Measurements from ENCODE around the gene MAP4. TPM values are rescaled to one million over a fixed set of nuclear protein-coding genes. Genes with fewer than 3 reads are reported as not detected.

Gene MAP4
- total RNA-seq, 2 experiments from 2014 or later: 75.9 to 78.2 TPM

DNA sequence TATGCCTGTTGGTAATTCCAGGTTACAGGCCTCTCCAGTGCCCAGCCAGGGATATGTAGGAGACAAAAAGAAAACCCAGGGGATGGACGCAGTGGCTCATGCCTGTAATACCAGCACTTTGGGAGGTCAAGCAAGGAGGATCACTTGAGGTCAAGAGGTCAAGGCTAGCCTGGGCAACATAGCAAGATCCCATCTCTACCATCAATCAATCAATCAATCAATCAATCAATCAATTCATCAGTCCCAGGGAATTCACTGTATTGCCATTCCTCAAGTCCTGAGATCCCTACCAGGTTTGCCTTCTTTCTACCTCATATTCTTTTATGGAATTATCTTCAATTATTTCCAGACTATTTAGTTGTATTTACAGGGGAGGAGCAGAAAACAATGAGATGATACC lies 131.0 kb downstream of the MAP4 start:
- no peaks in the 10 kb centered on the region for H3K4me1 Mint-ChIP-seq (ENCODE audit: low read depth)
- no peak overlapping the region for H3K27ac Mint-ChIP-seq
- peaks cover 8% of the 10 kb centered on the region for H3K36me3 Mint-ChIP-seq (ENCODE audit: low read depth)
- no peaks in the 10 kb centered on the region for H3K27me3 Mint-ChIP-seq (ENCODE audit: low read depth)
- no peak overlapping the region for H3K4me3 Mint-ChIP-seq
- no peaks in the 10 kb centered on the region for H3K9me3 Mint-ChIP-seq
- CTCF ChIA-PET: no interaction called here
- intact Hi-C loops (cut with micrococcal nuclease): no loop called here
- DNase-seq: no peak

DNA sequence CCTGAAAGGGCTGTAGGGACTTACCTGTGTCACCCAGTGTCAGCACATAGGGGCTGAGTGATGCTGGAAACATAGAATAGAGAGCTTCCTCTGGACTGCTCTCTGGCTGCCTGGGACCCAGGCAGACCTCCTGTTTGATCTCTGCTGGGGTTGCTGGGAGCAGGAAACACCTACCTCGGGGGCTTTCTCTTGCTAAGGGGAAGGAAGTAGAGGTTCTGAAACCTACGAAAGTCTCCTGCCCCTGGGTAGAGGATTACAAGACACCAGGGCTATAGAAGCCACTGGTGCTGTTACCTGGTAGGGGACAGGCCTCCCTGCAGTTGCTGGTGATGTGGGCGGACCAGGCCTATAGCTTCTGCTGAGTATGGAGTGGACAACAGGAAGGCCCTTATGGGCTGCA lies 131.6 kb downstream of the MAP4 start:
- no peak overlapping the region for H3K27ac Mint-ChIP-seq
- H3K27me3 Mint-ChIP-seq (ENCODE audit: low read depth): no peaks in the 10 kb centered on the region
- no peak overlapping the region for H3K4me3 Mint-ChIP-seq
- CTCF ChIA-PET: no interaction called here
- H3K4me1 Mint-ChIP-seq (ENCODE audit: low read depth): no peaks in the 10 kb centered on the region
- DNase-seq: no peak
- H3K9me3 Mint-ChIP-seq: no peaks in the 10 kb centered on the region
- intact Hi-C loops (cut with micrococcal nuclease): no loop called here
- H3K36me3 Mint-ChIP-seq (ENCODE audit: low read depth): peaks cover 8% of the 10 kb centered on the region

DNA sequence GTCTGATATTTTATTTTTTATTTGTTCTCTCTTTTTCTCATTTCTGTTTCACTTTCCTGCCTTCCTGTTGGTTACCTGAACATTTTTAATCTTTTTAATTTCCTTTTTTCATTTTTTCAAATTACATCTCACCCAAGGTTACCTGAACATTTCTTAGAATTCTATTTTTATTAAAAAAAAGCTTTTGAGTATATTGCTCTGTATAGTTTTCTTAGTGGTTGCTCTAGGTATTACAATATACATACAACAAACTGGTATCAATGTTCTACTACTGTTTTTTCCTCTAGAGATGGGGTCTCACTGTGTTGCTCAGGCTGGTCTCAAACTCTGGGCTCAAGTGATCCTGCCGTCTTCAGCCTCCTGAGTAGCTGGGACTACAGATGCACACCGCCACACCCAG lies 133.9 kb downstream of the MAP4 start:
- no peak for DNase-seq
- Mint-ChIP-seq H3K4me3 (no peak overlapping the region), H3K27ac (no peak overlapping the region), H3K36me3 (ENCODE audit: low read depth) (peaks cover 4% of the 10 kb centered on the region), H3K4me1 (ENCODE audit: low read depth) (no peaks in the 10 kb centered on the region), H3K27me3 (ENCODE audit: low read depth) (no peaks in the 10 kb centered on the region), H3K9me3 (no peaks in the 10 kb centered on the region)
- intact Hi-C loops (cut with micrococcal nuclease): no loop called here
- CTCF ChIA-PET: interaction anchor here (0.7 to 1.7 kb wide), 4 partner anchors 9 to 108 kb away, joined by 3 to 8 read pairs (median 6); no protein-coding TSS in a partner anchor

DNA sequence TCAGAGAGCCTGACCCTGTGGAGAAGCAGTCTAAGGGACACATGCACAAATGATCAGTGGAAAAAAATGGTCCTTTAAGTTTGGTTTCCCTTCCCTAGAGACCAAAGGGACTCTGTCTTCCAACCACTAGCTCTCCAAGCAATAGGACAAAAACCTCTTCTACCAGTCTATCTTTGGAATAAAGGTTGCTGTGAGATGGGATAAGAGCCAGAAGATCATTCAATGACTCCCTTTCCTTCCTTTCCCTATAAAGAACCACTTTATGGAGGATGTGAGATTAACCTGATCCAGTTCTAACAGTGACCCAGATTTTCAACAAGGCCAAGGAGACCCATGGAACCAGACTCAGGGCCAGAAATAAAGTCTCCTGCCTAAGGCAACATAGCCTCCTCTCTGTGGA lies 138.5 kb downstream of the MAP4 start:
- Mint-ChIP-seq H3K27ac (no peak overlapping the region), H3K9me3 (no peaks in the 10 kb centered on the region), H3K27me3 (ENCODE audit: low read depth) (no peaks in the 10 kb centered on the region), H3K36me3 (ENCODE audit: low read depth) (no peaks in the 10 kb centered on the region), H3K4me3 (no peak overlapping the region), H3K4me1 (ENCODE audit: low read depth) (no peaks in the 10 kb centered on the region)
- intact Hi-C loops (cut with micrococcal nuclease): no loop called here
- no peak for DNase-seq
- CTCF ChIA-PET: interaction anchor here (0.6 to 1.3 kb wide), 2 partner anchors 112 to 524 kb away, joined by 3 read pairs; no protein-coding TSS in a partner anchor

DNA sequence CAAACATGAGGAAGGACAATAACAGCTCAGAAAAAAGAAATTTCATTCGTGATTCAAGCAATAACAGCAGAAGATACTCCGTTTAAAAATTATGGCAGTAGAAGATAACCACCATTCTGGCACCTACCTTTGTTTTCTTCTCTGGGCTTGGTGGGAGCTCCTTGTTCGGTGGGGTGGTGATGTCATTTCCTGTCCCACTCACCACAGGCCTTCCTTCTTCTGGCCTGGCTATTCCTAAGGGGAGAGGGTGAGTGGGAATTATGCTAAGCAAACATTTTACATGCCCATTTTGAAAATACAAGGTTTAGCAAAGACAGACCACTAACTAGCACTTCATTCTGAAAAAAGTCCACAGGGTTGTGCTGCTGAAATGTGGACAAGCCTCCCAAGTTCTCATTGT lies 138.9 kb downstream of the MAP4 start:
- no peaks in the 10 kb centered on the region for H3K36me3 Mint-ChIP-seq (ENCODE audit: low read depth)
- no peaks in the 10 kb centered on the region for H3K27me3 Mint-ChIP-seq (ENCODE audit: low read depth)
- no peak for DNase-seq
- H3K4me3 Mint-ChIP-seq: no peak overlapping the region
- no peak overlapping the region for H3K27ac Mint-ChIP-seq
- intact Hi-C loops (cut with micrococcal nuclease): no loop called here
- no peaks in the 10 kb centered on the region for H3K9me3 Mint-ChIP-seq
- no peaks in the 10 kb centered on the region for H3K4me1 Mint-ChIP-seq (ENCODE audit: low read depth)
- CTCF ChIA-PET: interaction anchor here (0.6 to 1.3 kb wide), 3 partner anchors 113 to 525 kb away, joined by 3 to 4 read pairs (median 3); no protein-coding TSS in a partner anchor

DNA sequence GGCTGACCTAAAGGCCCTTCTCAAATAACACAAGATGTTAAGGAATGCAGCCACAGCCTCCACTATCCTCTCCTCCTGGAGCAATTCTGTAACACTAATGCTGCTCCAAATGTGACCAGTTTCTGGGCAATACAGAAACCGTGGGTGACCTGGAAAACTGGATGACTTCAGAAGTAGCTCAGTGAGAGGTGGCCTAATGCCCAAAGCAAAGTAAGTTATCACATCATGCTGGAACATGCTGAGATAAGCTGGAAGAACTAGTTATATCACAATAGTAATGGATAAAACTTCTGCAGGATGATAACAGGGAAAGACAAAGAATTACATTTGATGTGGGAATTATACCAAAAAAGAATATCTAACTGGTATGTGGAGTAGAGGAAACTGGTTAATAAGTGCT lies 141.3 kb downstream of the MAP4 start:
- H3K9me3 Mint-ChIP-seq: no peaks in the 10 kb centered on the region
- H3K4me1 Mint-ChIP-seq (ENCODE audit: low read depth): no peaks in the 10 kb centered on the region
- no peaks in the 10 kb centered on the region for H3K27me3 Mint-ChIP-seq (ENCODE audit: low read depth)
- H3K4me3 Mint-ChIP-seq: no peak overlapping the region
- H3K36me3 Mint-ChIP-seq (ENCODE audit: low read depth): peaks cover 4% of the 10 kb centered on the region
- no peak overlapping the region for H3K27ac Mint-ChIP-seq
- CTCF ChIA-PET: no interaction called here
- intact Hi-C loops (cut with micrococcal nuclease): no loop called here
- no peak for DNase-seq

DNA sequence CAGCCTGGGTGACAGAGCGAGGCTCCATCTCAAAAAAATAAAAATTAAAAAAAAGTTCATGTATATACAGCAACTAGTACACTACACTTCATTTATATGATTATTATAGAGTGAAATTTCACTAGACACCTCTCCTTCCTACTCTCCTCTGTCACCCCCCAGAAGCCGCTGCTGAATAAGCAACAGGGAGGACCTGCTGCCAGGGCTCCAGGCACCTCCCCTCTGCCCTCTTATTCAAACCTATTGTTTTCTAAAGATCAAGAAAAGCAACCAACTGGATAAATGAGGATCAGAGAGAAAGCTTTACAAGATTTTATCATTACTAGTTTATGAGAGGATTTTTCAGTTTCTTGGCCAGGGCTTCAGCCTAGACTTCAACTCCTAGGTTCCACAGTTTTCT lies 141.8 kb downstream of the MAP4 start:
- Mint-ChIP-seq H3K27ac (no peak overlapping the region), H3K27me3 (ENCODE audit: low read depth) (no peaks in the 10 kb centered on the region), H3K4me1 (ENCODE audit: low read depth) (no peaks in the 10 kb centered on the region), H3K4me3 (no peak overlapping the region), H3K36me3 (ENCODE audit: low read depth) (peaks cover 4% of the 10 kb centered on the region), H3K9me3 (no peaks in the 10 kb centered on the region)
- CTCF ChIA-PET: no interaction called here
- intact Hi-C loops (cut with micrococcal nuclease): no loop called here
- DNase-seq: no peak

DNA sequence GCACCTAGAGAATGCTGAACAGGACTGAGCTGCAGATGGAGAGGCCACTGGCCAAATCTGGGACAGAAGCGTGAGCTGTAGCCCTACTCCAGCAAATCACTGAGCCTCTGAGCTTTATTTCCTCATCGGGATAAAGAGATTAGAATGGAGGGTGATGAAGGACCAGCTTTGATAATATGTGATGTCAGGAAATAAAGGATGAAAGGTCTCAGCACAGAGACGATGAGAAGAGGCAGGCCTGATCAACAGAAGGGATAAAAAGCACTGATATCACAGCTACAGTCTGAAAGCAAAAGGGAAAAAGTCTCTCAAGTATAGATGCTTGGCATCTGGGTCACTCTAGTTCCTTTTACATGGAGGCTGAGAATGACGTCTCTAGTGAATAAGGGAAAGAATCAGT lies 143.3 kb downstream of the MAP4 start:
- H3K27me3 Mint-ChIP-seq (ENCODE audit: low read depth): no peaks in the 10 kb centered on the region
- no peaks in the 10 kb centered on the region for H3K9me3 Mint-ChIP-seq
- H3K4me3 Mint-ChIP-seq: no peak overlapping the region
- H3K36me3 Mint-ChIP-seq (ENCODE audit: low read depth): peaks cover 9% of the 10 kb centered on the region
- intact Hi-C loops (cut with micrococcal nuclease): no loop called here
- H3K27ac Mint-ChIP-seq: no peak overlapping the region
- CTCF ChIA-PET: interaction anchor here (0.6 to 1.1 kb wide), 2 partner anchors 8 to 126 kb away, joined by 3 to 4 read pairs; no protein-coding TSS in a partner anchor
- H3K4me1 Mint-ChIP-seq (ENCODE audit: low read depth): no peaks in the 10 kb centered on the region
- no peak for DNase-seq

DNA sequence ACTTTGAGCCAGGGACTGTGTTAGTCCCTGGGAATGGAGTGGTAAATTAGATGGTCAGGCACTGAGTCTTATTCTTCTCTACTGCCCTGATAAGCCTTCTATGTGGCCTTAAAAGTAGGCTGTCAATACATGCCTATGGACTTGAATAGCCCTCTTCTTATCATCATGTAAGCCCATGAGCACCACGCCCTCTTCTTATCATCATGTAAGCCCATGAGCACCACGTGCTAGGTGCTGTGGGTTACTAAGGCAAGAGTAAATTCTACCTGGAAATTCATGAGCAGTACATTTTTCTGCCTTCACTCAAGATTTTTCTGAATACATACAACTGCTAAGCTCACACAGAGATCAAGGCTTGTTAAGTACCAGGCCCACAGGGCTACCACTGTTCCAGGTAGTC lies 144.8 kb downstream of the MAP4 start:
- Mint-ChIP-seq H3K36me3 (ENCODE audit: low read depth) (peaks cover 9% of the 10 kb centered on the region), H3K4me1 (ENCODE audit: low read depth) (no peaks in the 10 kb centered on the region), H3K9me3 (no peaks in the 10 kb centered on the region), H3K27ac (no peak overlapping the region), H3K27me3 (ENCODE audit: low read depth) (no peaks in the 10 kb centered on the region), H3K4me3 (no peak overlapping the region)
- DNase-seq: no peak
- intact Hi-C loops (cut with micrococcal nuclease): no loop called here
- CTCF ChIA-PET: no interaction called here

DNA sequence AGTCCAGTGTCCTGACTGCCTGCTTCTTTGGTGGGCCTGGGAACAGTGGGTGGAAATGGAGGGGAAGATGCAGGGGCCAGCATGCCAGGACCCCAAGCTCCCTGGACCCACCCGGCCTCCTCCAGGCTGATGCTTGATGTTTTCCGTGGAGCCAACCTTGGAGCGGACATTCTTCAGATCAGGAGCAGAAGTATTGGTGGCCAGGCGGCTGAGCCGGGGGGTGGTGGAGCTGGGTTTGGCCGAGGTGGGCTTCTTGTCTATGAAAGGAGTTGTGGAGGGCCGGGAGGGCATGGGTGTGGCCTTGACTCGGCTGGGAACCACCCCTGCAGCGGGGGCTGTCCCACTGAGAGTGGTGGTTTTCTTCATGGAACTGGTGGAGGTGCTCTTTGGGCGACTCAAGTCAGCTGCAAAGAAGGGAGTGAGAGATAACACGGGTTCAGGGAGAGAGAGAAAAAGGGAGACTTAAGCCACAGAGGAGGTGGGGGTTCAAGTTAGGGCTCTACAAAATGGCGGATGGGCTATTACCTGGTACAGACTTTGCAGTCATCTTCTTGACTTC lies 145.4 kb downstream of the MAP4 start:
- Mint-ChIP-seq H3K4me1 (ENCODE audit: low read depth) (no peaks in the 10 kb centered on the region), H3K27ac (no peak overlapping the region), H3K27me3 (ENCODE audit: low read depth) (no peaks in the 10 kb centered on the region), H3K36me3 (ENCODE audit: low read depth) (peaks cover 11% of the 10 kb centered on the region), H3K4me3 (no peak overlapping the region), H3K9me3 (no peaks in the 10 kb centered on the region)
- CTCF ChIA-PET: no interaction called here
- no peak for DNase-seq
- intact Hi-C loops (cut with micrococcal nuclease): no loop called here

DNA sequence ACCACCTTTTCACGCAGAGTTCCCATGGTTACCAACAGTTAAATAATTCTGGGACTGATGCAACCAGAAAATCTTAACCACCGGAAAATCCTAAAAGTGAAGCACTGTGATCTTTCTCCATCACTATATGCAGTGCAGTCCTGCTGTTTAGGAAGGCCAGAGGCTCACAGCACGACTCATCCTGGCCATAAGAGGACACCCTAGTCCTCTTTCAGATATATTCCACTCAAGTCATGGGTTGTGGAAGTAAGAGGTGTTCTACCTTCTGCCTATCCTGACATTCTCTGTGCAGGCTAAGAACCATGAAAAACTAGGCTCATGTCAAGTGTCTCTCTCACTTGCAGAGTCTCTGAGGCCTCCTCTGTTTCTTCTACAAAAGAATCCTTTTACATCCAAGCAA lies 146.1 kb downstream of the MAP4 start:
- H3K36me3 Mint-ChIP-seq (ENCODE audit: low read depth): peaks cover 11% of the 10 kb centered on the region
- no peak for DNase-seq
- no peaks in the 10 kb centered on the region for H3K4me1 Mint-ChIP-seq (ENCODE audit: low read depth)
- no peaks in the 10 kb centered on the region for H3K27me3 Mint-ChIP-seq (ENCODE audit: low read depth)
- H3K27ac Mint-ChIP-seq: no peak overlapping the region
- intact Hi-C loops (cut with micrococcal nuclease): no loop called here
- no peaks in the 10 kb centered on the region for H3K9me3 Mint-ChIP-seq
- H3K4me3 Mint-ChIP-seq: no peak overlapping the region
- CTCF ChIA-PET: no interaction called here

DNA sequence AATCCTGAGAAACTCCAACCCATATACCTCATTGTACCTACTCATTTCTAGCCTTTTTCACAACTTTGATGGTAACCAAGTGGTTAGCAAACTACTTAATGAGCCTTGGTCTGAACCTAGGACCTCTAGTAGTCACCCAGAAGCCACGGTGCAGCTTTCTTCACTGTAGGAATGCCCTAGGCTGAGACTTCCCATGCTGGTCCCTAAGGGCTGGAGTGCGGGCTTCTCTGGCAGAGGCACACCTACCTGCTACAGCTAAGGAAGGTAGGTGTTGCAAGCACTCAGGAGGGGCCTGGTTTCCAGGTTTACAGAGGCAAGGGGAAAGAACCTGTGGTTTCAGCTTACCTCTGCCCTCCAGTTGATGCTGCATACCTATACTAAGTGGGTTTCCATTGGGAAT lies 147.9 kb downstream of the MAP4 start:
- Mint-ChIP-seq H3K4me1 (ENCODE audit: low read depth) (no peaks in the 10 kb centered on the region), H3K36me3 (ENCODE audit: low read depth) (peaks cover 11% of the 10 kb centered on the region), H3K9me3 (no peaks in the 10 kb centered on the region), H3K4me3 (no peak overlapping the region), H3K27me3 (ENCODE audit: low read depth) (no peaks in the 10 kb centered on the region), H3K27ac (no peak overlapping the region)
- intact Hi-C loops (cut with micrococcal nuclease): no loop called here
- CTCF ChIA-PET: no interaction called here
- DNase-seq: no peak

DNA sequence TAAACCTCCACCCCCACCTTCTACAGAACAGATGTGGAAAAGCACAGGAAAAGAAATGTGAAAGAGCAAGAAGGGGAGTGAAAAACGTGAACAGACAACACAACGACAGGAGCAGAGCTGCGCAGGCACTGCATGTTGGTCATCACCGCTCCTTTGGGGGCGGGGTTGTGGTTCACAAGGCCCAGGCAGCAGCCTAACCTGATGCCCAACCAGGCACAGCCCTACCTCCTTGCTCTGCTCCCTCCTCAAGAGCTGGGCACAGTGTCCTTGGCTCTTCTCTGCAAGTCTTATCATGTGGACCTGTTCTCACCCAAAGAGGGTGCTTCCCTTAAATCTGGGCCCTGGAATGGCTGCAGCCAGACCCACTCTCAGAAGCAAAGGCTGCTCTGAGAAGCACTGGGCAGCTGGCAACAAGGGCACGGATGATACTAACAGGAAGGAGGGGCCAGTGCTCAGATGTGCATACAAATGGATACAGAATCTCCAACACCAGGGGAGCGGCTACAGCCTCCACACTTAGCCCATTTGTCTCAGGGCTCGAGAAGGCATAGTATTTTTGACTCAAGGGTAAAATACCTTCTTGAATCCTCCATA lies 148.7 kb downstream of the MAP4 start:
- intact Hi-C loops (cut with micrococcal nuclease): no loop called here
- H3K9me3 Mint-ChIP-seq: no peaks in the 10 kb centered on the region
- H3K36me3 Mint-ChIP-seq (ENCODE audit: low read depth): peaks cover 11% of the 10 kb centered on the region
- no peaks in the 10 kb centered on the region for H3K4me1 Mint-ChIP-seq (ENCODE audit: low read depth)
- CTCF ChIA-PET: no interaction called here
- H3K4me3 Mint-ChIP-seq: no peak overlapping the region
- no peaks in the 10 kb centered on the region for H3K27me3 Mint-ChIP-seq (ENCODE audit: low read depth)
- DNase-seq: no peak
- H3K27ac Mint-ChIP-seq: no peak overlapping the region

Measured in activated naive CD4-positive, alpha-beta T cell treated with anti-CD3 and anti-CD28 coated beads for 36 hours (primary cell).